ENCODE data around the gene CDH26.

CDH26 gene

GRCh38 chr20:59977086-59977485 is 18.9 kb downstream of the CDH26 start:
- in situ Hi-C loops (cut with MboI; ENCODE audit: low sequenced_read_pairs): no loop called here

GRCh38 chr20:59983076-59983475 is 24.9 kb downstream of the CDH26 start:
- in situ Hi-C loops (cut with MboI; ENCODE audit: low sequenced_read_pairs): no loop called here

- in situ Hi-C loops (cut with MboI; ENCODE audit: low sequenced_read_pairs): no loop called here
Measured at GRCh38 chr20:59984541-59984940, 26.3 kb downstream of the CDH26 start.

- in situ Hi-C loops (cut with MboI; ENCODE audit: low sequenced_read_pairs): no loop called here
Measured at GRCh38 chr20:59985164-59985563, 26.9 kb downstream of the CDH26 start.

- in situ Hi-C loops (cut with MboI; ENCODE audit: low sequenced_read_pairs): no loop called here
Measured at GRCh38 chr20:59985864-59986263, 27.6 kb downstream of the CDH26 start.

- in situ Hi-C loops (cut with MboI; ENCODE audit: low sequenced_read_pairs): no loop called here
Measured at GRCh38 chr20:59987135-59987534, 28.9 kb downstream of the CDH26 start.

- in situ Hi-C loops (cut with MboI; ENCODE audit: low sequenced_read_pairs): no loop called here
Measured at GRCh38 chr20:59988141-59988540, 29.9 kb downstream of the CDH26 start.

- in situ Hi-C loops (cut with MboI; ENCODE audit: low sequenced_read_pairs): no loop called here
Measured at GRCh38 chr20:59992526-59993084, 34.4 kb downstream of the CDH26 start.

- in situ Hi-C loops (cut with MboI; ENCODE audit: low sequenced_read_pairs): no loop called here
Measured at GRCh38 chr20:59993736-59994430, 35.7 kb downstream of the CDH26 start.

- in situ Hi-C loops (cut with MboI; ENCODE audit: low sequenced_read_pairs): no loop called here
Measured at GRCh38 chr20:59994697-59995122, 36.5 kb downstream of the CDH26 start.

GRCh38 chr20:59996108-59996507 is 37.9 kb downstream of the CDH26 start:
- in situ Hi-C loops (cut with MboI; ENCODE audit: low sequenced_read_pairs): no loop called here

GRCh38 chr20:59997896-59998295 is 39.7 kb downstream of the CDH26 start:
- in situ Hi-C loops (cut with MboI; ENCODE audit: low sequenced_read_pairs): no loop called here

- in situ Hi-C loops (cut with MboI; ENCODE audit: low sequenced_read_pairs): no loop called here
Measured at GRCh38 chr20:59999502-59999901, 41.3 kb downstream of the CDH26 start.

GRCh38 chr20:60000271-60001042 is 42.2 kb downstream of the CDH26 start:
- in situ Hi-C loops (cut with MboI; ENCODE audit: low sequenced_read_pairs): no loop called here

GRCh38 chr20:60001108-60001507 is 42.9 kb downstream of the CDH26 start:
- in situ Hi-C loops (cut with MboI; ENCODE audit: low sequenced_read_pairs): no loop called here

- in situ Hi-C loops (cut with MboI; ENCODE audit: low sequenced_read_pairs): no loop called here
Measured at GRCh38 chr20:60003776-60004175, 45.6 kb downstream of the CDH26 start.

GRCh38 chr20:60006261-60006660 is 48.0 kb downstream of the CDH26 start:
- in situ Hi-C loops (cut with MboI; ENCODE audit: low sequenced_read_pairs): no loop called here

- in situ Hi-C loops (cut with MboI; ENCODE audit: low sequenced_read_pairs): no loop called here
Measured at GRCh38 chr20:60007464-60007863, 49.2 kb downstream of the CDH26 start.

GRCh38 chr20:60008130-60008808 is 50.0 kb downstream of the CDH26 start:
- in situ Hi-C loops (cut with MboI; ENCODE audit: low sequenced_read_pairs): no loop called here

GRCh38 chr20:60009318-60009717 is 51.1 kb downstream of the CDH26 start:
- in situ Hi-C loops (cut with MboI; ENCODE audit: low sequenced_read_pairs): no loop called here

GRCh38 chr20:60009826-60010616 is 51.8 kb downstream of the CDH26 start:
- in situ Hi-C loops (cut with MboI; ENCODE audit: low sequenced_read_pairs): no loop called here
